GM18511 (cell line): Measurements from ENCODE around the gene C10orf71.

Source experiments
- ATAC-seq: cut with Tn5 transposase; IDR thresholded peaks from one replicate; pipeline ENCODE4 v1.9.1; 2021; ENCODE audit warnings: mild to moderate bottlenecking, moderate library complexity; ENCODE audit not compliant: unreplicated experiment

Gene C10orf71

GRCh38 chr10:49374740-49375139, 75.8 kb downstream of the C10orf71 start:
- no peak for ATAC-seq

- ATAC-seq, result no peak
Measured at GRCh38 chr10:49375611-49376010, 76.6 kb downstream of the C10orf71 start.
